K562 (cell line): ENCODE data around the gene BUB3. TPM values are rescaled to one million over a fixed set of nuclear protein-coding genes. Genes with fewer than 3 reads are reported as not detected.

Experiments
- ATAC-seq: fragments of 200-7000 bp; cut with Tn5 transposase; 3 replicates; pipeline ENCODE4 v1.9.1; 2020; ENCODE audit warnings: moderate library complexity
- BruUV-seq: library from RNA; stranded (reverse); fragments of 400-500 nt; replicated peaks from 2 replicates; lab custom pipeline; 2021; lab: Mats Ljungman, UMichigan
- CTCF ChIA-PET: fragments of 300-600 bp; formaldehyde crosslinking; extraction: SDS; loops from one replicate; lab custom pipeline; 2021; ENCODE audit warnings: low intra/inter-chr PET ratio; lab: Yijun Ruan, JAX
- POLR2A ChIA-PET: fragments of 300-600, 350-650 bp; sonication (Branson Sonifier 250); formaldehyde crosslinking; extraction: SDS; loops from one replicate; lab custom pipeline; 2021; ENCODE audit warnings: antibody characterized with exemption, inconsistent platforms; lab: Yijun Ruan, JAX
- DNase-seq, 4 experiments: peaks; one replicate each; pipeline versions ENCODE4 v3.0.0 to v3.0.0-alpha.2; 2011 to 2018; ENCODE audit warnings: low spot score in 3 of 4, mixed read lengths in 3 of 4; ENCODE audit errors: extremely low read depth in 1 of 4
- FAIRE-seq: peaks from 2 replicates; lab custom pipeline; 2011; peaks lifted over from hg19 to GRCh38; lab: Jason Lieb, UNC
- H2AFZ ChIP-seq: 2 replicates; pipeline ENCODE4 v1.6.0; 2011; ENCODE audit warnings: low read depth, low read length, control low read depth, inconsistent platforms
- H3K27ac ChIP-seq: fragments of 200-600 bp; 3 replicates; pipeline ENCODE4 v1.8.0; 2011; ENCODE audit warnings: low read depth, mild to moderate bottlenecking, control low read depth, inconsistent platforms, low read length, moderate library complexity, mixed read lengths; ENCODE audit errors: extremely low read depth
- H3K27me3 ChIP-seq, 2 experiments: fragments of 300-600 bp in 1 of 2; 2 replicates in 1 of 2; 3 replicates in 1 of 2; pipeline versions ENCODE4 v1.6.0 to v1.8.0; 2011; ENCODE audit warnings: inconsistent platforms in 2 of 2, low read length in 2 of 2, mild to moderate bottlenecking in 1 of 2, mixed read lengths in 1 of 2, moderate library complexity in 1 of 2; ENCODE audit not compliant: control insufficient read depth in 2 of 2, insufficient read depth in 2 of 2
- H3K36me3 ChIP-seq: fragments of 300-600 bp; 3 replicates; pipeline ENCODE4 v1.8.0; 2011; ENCODE audit warnings: mild to moderate bottlenecking, low read length, inconsistent platforms; ENCODE audit not compliant: control insufficient read depth, insufficient read depth
- H3K4me1 ChIP-seq, 2 experiments: fragments of 200-600 bp in 1 of 2; replicated peaks in 1 of 2; 2 replicates in 1 of 2; 3 replicates in 1 of 2; pipeline versions ENCODE4 v1.5.1 to v1.8.0; 2011; ENCODE audit warnings: inconsistent platforms in 2 of 2, low read length in 2 of 2, mild to moderate bottlenecking in 1 of 2, mixed read lengths in 1 of 2, moderate library complexity in 1 of 2; ENCODE audit not compliant: control insufficient read depth in 2 of 2, insufficient read depth in 2 of 2
- H3K4me2 ChIP-seq: 2 replicates; pipeline ENCODE4 v1.6.1; 2011; ENCODE audit warnings: low read length, control low read depth, inconsistent platforms, mixed read lengths; ENCODE audit not compliant: insufficient read depth
- H3K4me3 ChIP-seq: fragments of 200-600 bp; sonication (generic), shearing (Covaris generic); 2 replicates; pipeline ENCODE4 v1.5.1; 2016; ENCODE audit warnings: control low read depth, inconsistent platforms
- H3K79me2 ChIP-seq: fragments of 200-600 bp; 3 replicates; pipeline ENCODE4 v1.8.0; 2011; ENCODE audit warnings: low read length, inconsistent platforms; ENCODE audit not compliant: control insufficient read depth, insufficient read depth
- H3K9ac ChIP-seq, 2 experiments: 2 replicates each; pipeline versions ENCODE4 v1.6.0 to v1.6.1; 2011; ENCODE audit warnings: low read depth in 2 of 2, low read length in 2 of 2, control low read depth in 1 of 2, inconsistent platforms in 1 of 2, mild to moderate bottlenecking in 1 of 2, mixed read lengths in 1 of 2; ENCODE audit not compliant: insufficient read depth in 1 of 2
- H3K9me1 ChIP-seq: one replicate; pipeline ENCODE4 v1.6.0; 2011; ENCODE audit warnings: inconsistent platforms, mild to moderate bottlenecking, low read length, moderate library complexity; ENCODE audit not compliant: control insufficient read depth, insufficient read depth
- H3K9me3 ChIP-seq: replicated peaks from 2 replicates; pipeline ENCODE4 v1.5.1; 2011; ENCODE audit warnings: low read depth, low read length, inconsistent platforms; ENCODE audit not compliant: control insufficient read depth, insufficient read depth
- H4K20me1 ChIP-seq: replicated peaks from 2 replicates; pipeline ENCODE4 v1.6.1; 2011; ENCODE audit warnings: low read length, inconsistent platforms, mixed read lengths; ENCODE audit not compliant: control insufficient read depth, insufficient read depth
- MCM5 ChIP-seq: fragments of 450-650 bp; IDR thresholded peaks from 2 replicates; pipeline ENCODE4 v1.6.1; 2016; ENCODE audit warnings: low read depth
- NR3C1 ChIP-seq: sonication (generic); formaldehyde crosslinking; IDR thresholded peaks from 2 replicates; pipeline ENCODE4 v1.8.1; 2022; ENCODE audit warnings: missing genetic modification reagents
- POLR2G ChIP-seq: fragments of 200-400 bp; formaldehyde crosslinking; IDR thresholded peaks from 2 replicates; pipeline ENCODE4 v1.6.1; 2017; ENCODE audit warnings: low read depth, mild to moderate bottlenecking, antibody characterized with exemption, low read length, moderate library complexity
- RBFOX2 ChIP-seq: fragments of 200-400 bp; formaldehyde crosslinking; IDR thresholded peaks from 2 replicates; pipeline ENCODE4 v1.6.1; 2017; ENCODE audit warnings: low read depth, mild to moderate bottlenecking, low read length, moderate library complexity
- THRAP3 ChIP-seq: fragments of 450-650 bp; IDR thresholded peaks from 2 replicates; pipeline ENCODE4 v1.6.1; 2016; ENCODE audit warnings: mild to moderate bottlenecking, inconsistent platforms, borderline replicate concordance
- ZBTB34 ChIP-seq: fragments of 250-450 bp; sonication (Bioruptor Pico); IDR thresholded peaks from 2 replicates; pipeline ENCODE4 v1.8.0; 2021; ENCODE audit warnings: mild to moderate bottlenecking, moderate library complexity
- WGBS: fragments of 100-300 bp; shearing (Covaris generic); methylation state at CpG from one replicate; pipeline ENCODE4 v1.1.6; 2016; ENCODE audit warnings: low coverage, mixed read lengths; ENCODE audit not compliant: insufficient coverage; ENCODE audit errors: missing lambda C conversion rate; 5-methylcytosine and 5-hydroxymethylcytosine counted together
- in situ Hi-C: fragments of 300-500 bp; cut with MboI; formaldehyde crosslinking; loops from 4 replicates; pipeline ENCODE4 v1.15.0; 2018; ENCODE audit warnings: inconsistent platforms, mixed read lengths
- intact Hi-C: fragments of 100-400 bp; cut with micrococcal nuclease; formaldehyde crosslinking; loops from 2 replicates; pipeline ENCODE4 v1.14.2; 2022
- polyA plus RNA-seq, 8 experiments: library from polyadenylated mRNA; depleted of rRNA in 4 of 8; stranded (reverse) in 5 of 8; unstranded in 3 of 8; fragments of >200 nt; fragmentation: Nextera tagmentation in 2 of 8; fragmentation: Illumina TruSeq in 1 of 8; extraction: Ambion mirVana in 2 of 8; extraction: Trizol in 1 of 8; gene quantifications; 2 replicates each; pipeline versions ENCODE4 v1.2.1 to v1.2.3, GENCODE V29; 2011 to 2014; ENCODE audit warnings: inconsistent platforms in 1 of 8, missing spikeins in 1 of 8
- total RNA-seq, 7 experiments: library from RNA; depleted of rRNA in 6 of 7; stranded (reverse); fragments of >200 nt in 6 of 7; fragmentation: Illumina TruSeq in 2 of 7; extraction: Trizol in 2 of 7; gene quantifications; 2 replicates each; pipeline versions ENCODE4 v1.2.1 to v1.2.3, GENCODE V29; 2011 to 2021; ENCODE audit warnings: low replicate concordance in 1 of 7
- TF ChIP-seq, protein P1 (sequence below): sonication (generic); formaldehyde crosslinking; IDR thresholded peaks from 2 replicates; pipeline ENCODE4 v1.8.1; 2023; ENCODE audit warnings: mild to moderate bottlenecking, missing genetic modification reagents

BUB3 gene
- total and polyA plus RNA-seq, 9 of the 15 experiments (the other 6 are each of a cell fraction or from before 2014, with no cell fraction given), result 167 to 761 (median 225) TPM

DNA sequence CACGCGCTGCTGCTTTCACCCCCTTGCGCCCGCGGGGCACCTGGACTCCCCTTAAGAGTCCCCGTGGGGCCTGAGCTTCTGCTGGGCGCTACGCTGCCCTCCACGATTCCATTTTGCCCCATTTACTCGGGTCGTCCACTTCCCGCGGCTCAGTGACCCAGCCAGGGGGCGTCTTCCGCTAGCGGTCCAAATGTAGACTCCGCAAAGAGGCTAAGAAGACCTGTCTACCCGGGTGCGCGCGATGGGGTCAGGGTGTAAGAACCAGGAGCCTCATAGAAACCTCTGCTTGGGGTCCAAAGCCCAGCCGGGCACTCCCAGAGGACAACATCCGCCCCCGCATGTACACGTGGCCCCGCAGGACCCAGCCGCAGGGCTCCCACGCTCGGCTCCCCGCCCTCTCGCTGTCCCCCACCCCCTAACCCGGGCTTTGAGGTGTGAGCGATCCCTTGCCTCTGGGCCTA lies 11.5 kb upstream of the BUB3 start:
- H3K4me3 ChIP-seq, result no peak overlapping the region
- no peak overlapping the region for H2AFZ ChIP-seq
- no peak for ATAC-seq
- FAIRE-seq, result no peak
- intact Hi-C loops (no loop called here), in situ Hi-C loops (no loop called here)
- no peaks in the 10 kb centered on the region for H3K9me1 ChIP-seq
- H4K20me1 ChIP-seq, result peaks cover 7% of the 10 kb centered on the region; the same call in 1 of the 2 replicates
- no peak overlapping the region for H3K9ac ChIP-seq
- H3K27ac ChIP-seq, result no peak overlapping the region
- DNase-seq, result no peak
- WGBS, result no CpG with 5 or more reads among the region's 33 CpGs
- ChIA-PET POLR2A (interaction anchor here (1.8 kb wide), 1 partner anchor 10 kb away, joined by 10 read pairs; the partner anchor contains the start of gene BUB3), CTCF (no interaction called here)
- peaks cover 38% of the 10 kb centered on the region for H3K36me3 ChIP-seq
- no TSS peak for BruUV-seq
- H3K4me2 ChIP-seq, result no peak overlapping the region
- peaks cover 13 to 14% of the 10 kb centered on the region in 2 experiments for H3K4me1 ChIP-seq
- peaks cover 36% of the 10 kb centered on the region for H3K79me2 ChIP-seq
- TF ChIP-seq MCM5, result no peak
- TF ChIP-seq ZBTB34 (CRISPR knock-in tag), result no peak
- TF ChIP-seq, protein P1, sequence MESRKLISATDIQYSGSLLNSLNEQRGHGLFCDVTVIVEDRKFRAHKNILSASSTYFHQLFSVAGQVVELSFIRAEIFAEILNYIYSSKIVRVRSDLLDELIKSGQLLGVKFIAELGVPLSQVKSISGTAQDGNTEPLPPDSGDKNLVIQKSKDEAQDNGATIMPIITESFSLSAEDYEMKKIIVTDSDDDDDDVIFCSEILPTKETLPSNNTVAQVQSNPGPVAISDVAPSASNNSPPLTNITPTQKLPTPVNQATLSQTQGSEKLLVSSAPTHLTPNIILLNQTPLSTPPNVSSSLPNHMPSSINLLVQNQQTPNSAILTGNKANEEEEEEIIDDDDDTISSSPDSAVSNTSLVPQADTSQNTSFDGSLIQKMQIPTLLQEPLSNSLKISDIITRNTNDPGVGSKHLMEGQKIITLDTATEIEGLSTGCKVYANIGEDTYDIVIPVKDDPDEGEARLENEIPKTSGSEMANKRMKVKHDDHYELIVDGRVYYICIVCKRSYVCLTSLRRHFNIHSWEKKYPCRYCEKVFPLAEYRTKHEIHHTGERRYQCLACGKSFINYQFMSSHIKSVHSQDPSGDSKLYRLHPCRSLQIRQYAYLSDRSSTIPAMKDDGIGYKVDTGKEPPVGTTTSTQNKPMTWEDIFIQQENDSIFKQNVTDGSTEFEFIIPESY, result peak; percentile 60
- TF ChIP-seq THRAP3, result no peak
- peak; percentile 50; the same call in 1 of the 2 replicates for TF ChIP-seq RBFOX2
- peak; percentile 45; the same call in 1 of the 2 replicates for TF ChIP-seq POLR2G
- TF ChIP-seq NR3C1 (CRISPR knock-in tag), result no peak
- H3K9me3 ChIP-seq, result no peaks in the 10 kb centered on the region
- H3K27me3 ChIP-seq, result no peaks in the 10 kb centered on the region
